Measurements from ENCODE around the gene AFF3. TPM values are rescaled to one million over a fixed set of nuclear protein-coding genes. Genes with fewer than 3 reads are reported as not detected.

The AFF3 gene
- total RNA-seq, 4 donors from 2014 or later = 9.0 to 20.2 (median 14.5) TPM

GRCh38 chr2:99660616-99661406 is 481.6 kb downstream of the AFF3 start:
- H3K27me3 ChIP-seq = no peaks in the 10 kb centered on the region
- intact Hi-C loops (cut with DNase I; ENCODE audit: low total_unique reads) = no loop called here
- 85 to 92% methylated on average over 5 to 8 of the region's 8 CpGs for WGBS, 2 donors (ENCODE audit: low coverage in 1 of 2)
- H3K4me3 ChIP-seq = no peak overlapping the region
- H3K36me3 ChIP-seq = no peaks in the 10 kb centered on the region
- TF ChIP-seq POLR2A (IDR thresholded peaks at IDR 0.05) (no peak), CTCF (IDR thresholded peaks at IDR 0.05) (no peak)
- in situ Hi-C loops (cut with MboI; ENCODE audit: low pct_ligation_motif_present in 1 of 4, low pct_unique_long_range_greater_than_20kb in 1 of 4, low sequenced_read_pairs in 3 of 4) = no loop called here
- no peak overlapping the region for H3K27ac ChIP-seq
- DNase-seq = no peak
- H3K9me3 ChIP-seq = no peaks in the 10 kb centered on the region
- H3K4me1 ChIP-seq = peaks cover 6 to 18% (median 11%) of the 10 kb centered on the region in 4 donors

GRCh38 chr2:99659874-99660273 is 482.5 kb downstream of the AFF3 start:
- intact Hi-C loops (cut with DNase I; ENCODE audit: low total_unique reads) (no loop called here), in situ Hi-C loops (cut with MboI; ENCODE audit: low pct_ligation_motif_present in 1 of 4, low pct_unique_long_range_greater_than_20kb in 1 of 4, low sequenced_read_pairs in 3 of 4) (no loop called here)
- WGBS, 2 donors (ENCODE audit: low coverage in 1 of 2) = 79 to 89% methylated on average over 3 of the region's 3 CpGs
- DNase-seq = no peak
- Histone ChIP-seq H3K4me3 (no peak overlapping the region), H3K9me3 (no peaks in the 10 kb centered on the region), H3K4me1 (peaks cover 6 to 18% (median 11%) of the 10 kb centered on the region in 4 donors), H3K27ac (no peak overlapping the region), H3K36me3 (no peaks in the 10 kb centered on the region), H3K27me3 (no peaks in the 10 kb centered on the region)
- no peak for TF ChIP-seq EP300 (IDR thresholded peaks at IDR 0.05; ENCODE audit: low read depth)
- TF ChIP-seq CTCF (IDR thresholded peaks at IDR 0.05) = no peak
- TF ChIP-seq POLR2AphosphoS5 (IDR thresholded peaks at IDR 0.05) = no peak
- TF ChIP-seq POLR2A (IDR thresholded peaks at IDR 0.05) = no peak

- peaks cover 0 to 6% (median 5%) of the 10 kb centered on the region in 4 donors for H3K4me1 ChIP-seq
- intact Hi-C loops (cut with DNase I; ENCODE audit: low total_unique reads) (no loop called here), in situ Hi-C loops (cut with MboI; ENCODE audit: low pct_ligation_motif_present in 1 of 4, low pct_unique_long_range_greater_than_20kb in 1 of 4, low sequenced_read_pairs in 3 of 4) (no loop called here)
- no peaks in the 10 kb centered on the region for H3K9me3 ChIP-seq
- H3K36me3 ChIP-seq = no peaks in the 10 kb centered on the region
- TF ChIP-seq CTCF (IDR thresholded peaks at IDR 0.05) (no peak), EP300 (IDR thresholded peaks at IDR 0.05; ENCODE audit: low read depth) (no peak), POLR2AphosphoS5 (IDR thresholded peaks at IDR 0.05) (no peak), POLR2A (IDR thresholded peaks at IDR 0.05) (no peak)
- H3K27me3 ChIP-seq = no peaks in the 10 kb centered on the region
- H3K4me3 ChIP-seq = no peak overlapping the region
- DNase-seq = no peak
- WGBS, 2 donors (ENCODE audit: low coverage in 1 of 2) = 76 to 100% methylated on average over 1 to 7 of the region's 7 CpGs
- no peak overlapping the region for H3K27ac ChIP-seq
Measured at GRCh38 chr2:99657691-99658258, 484.6 kb downstream of the AFF3 start.

GRCh38 chr2:99656994-99657393 is 485.4 kb downstream of the AFF3 start:
- intact Hi-C loops (cut with DNase I; ENCODE audit: low total_unique reads) (no loop called here), in situ Hi-C loops (cut with MboI; ENCODE audit: low pct_ligation_motif_present in 1 of 4, low pct_unique_long_range_greater_than_20kb in 1 of 4, low sequenced_read_pairs in 3 of 4) (no loop called here)
- Histone ChIP-seq H3K36me3 (no peaks in the 10 kb centered on the region), H3K9me3 (no peaks in the 10 kb centered on the region), H3K4me3 (no peak overlapping the region), H3K4me1 (no peaks in the 10 kb centered on the region), H3K27me3 (no peaks in the 10 kb centered on the region), H3K27ac (no peak overlapping the region)
- no peak for DNase-seq
- WGBS, 2 donors (ENCODE audit: low coverage in 1 of 2) = 40 to 72% methylated on average over 3 to 5 of the region's 5 CpGs
- TF ChIP-seq CTCF (IDR thresholded peaks at IDR 0.05) (no peak), POLR2A (IDR thresholded peaks at IDR 0.05) (no peak), POLR2AphosphoS5 (IDR thresholded peaks at IDR 0.05) (no peak)
